RWPE2 (cell line): ENCODE results near the gene MANEAL.

ENCODE experiments used
- ATAC-seq: fragments of 200-7000 bp; cut with Tn5 transposase; 3 replicates; pipeline ENCODE4 v1.9.1; 2021; ENCODE audit warnings: low read depth
- DNase-seq: peaks from one replicate; pipeline ENCODE4 v3.0.0-alpha.2; 2020; ENCODE audit warnings: low spot score
- H3K27ac ChIP-seq: fragments of 450-650 bp; 2 replicates; pipeline ENCODE4 v1.5.1; 2017; ENCODE audit warnings: mild to moderate bottlenecking; ENCODE audit not compliant: poor library complexity, severe bottlenecking
- H3K27me3 ChIP-seq: fragments of 250-450 bp; sonication (Bioruptor Pico); 2 replicates; pipeline ENCODE4 v1.5.1; 2021; ENCODE audit warnings: mild to moderate bottlenecking, moderate library complexity; ENCODE audit not compliant: insufficient read depth, poor library complexity, severe bottlenecking
- H3K36me3 ChIP-seq: fragments of 250-450 bp; sonication (Bioruptor Pico); 2 replicates; pipeline ENCODE4 v1.5.1; 2020; ENCODE audit warnings: low read depth, mild to moderate bottlenecking, moderate library complexity
- H3K4me1 ChIP-seq: fragments of 250-450 bp; sonication (Bioruptor Pico); 2 replicates; pipeline ENCODE4 v1.5.1; 2021; ENCODE audit warnings: mild to moderate bottlenecking, moderate library complexity; ENCODE audit not compliant: insufficient read depth, poor library complexity, severe bottlenecking
- H3K4me3 ChIP-seq: fragments of 250-450 bp; sonication (Bioruptor Pico); 2 replicates; pipeline ENCODE4 v1.5.1; 2021; ENCODE audit warnings: mild to moderate bottlenecking, moderate library complexity; ENCODE audit not compliant: severe bottlenecking
- H3K9me3 ChIP-seq: fragments of 250-450 bp; sonication (Bioruptor Pico); 2 replicates; pipeline ENCODE4 v1.5.1; 2021; ENCODE audit warnings: mild to moderate bottlenecking, moderate library complexity; ENCODE audit not compliant: severe bottlenecking
- TF ChIP-seq, protein P1 (sequence below): fragments of 450-650 bp; IDR thresholded peaks from one replicate; pipeline ENCODE4 v1.5.1; 2017; ENCODE audit warnings: mild to moderate bottlenecking, moderate library complexity; ENCODE audit not compliant: poor library complexity, severe bottlenecking

MANEAL gene

DNA sequence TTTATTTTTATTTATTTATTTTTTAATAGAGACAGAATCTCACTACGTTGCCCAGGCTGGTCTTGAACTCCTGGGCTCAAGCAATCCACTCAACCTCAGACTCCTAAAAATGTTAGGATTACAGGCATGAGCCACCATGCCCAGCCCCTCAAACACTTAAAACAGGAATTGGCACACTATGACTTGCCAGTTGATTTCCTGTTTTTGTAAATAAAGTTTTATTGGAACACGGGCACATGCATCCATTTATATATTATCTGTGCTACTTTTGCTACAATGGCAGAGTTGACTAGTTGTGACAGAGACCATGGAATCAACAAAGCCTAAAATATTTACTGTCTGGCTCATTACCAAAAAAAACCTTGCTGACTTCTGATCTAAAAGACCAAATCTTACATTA lies 30.4 kb downstream of the MANEAL start:
- ATAC-seq (no peak), DNase-seq (no peak)
- H3K36me3 ChIP-seq = peaks cover 72% of the 10 kb centered on the region
- H3K4me1 ChIP-seq = peaks cover 5% of the 10 kb centered on the region
- TF ChIP-seq, protein P1, sequence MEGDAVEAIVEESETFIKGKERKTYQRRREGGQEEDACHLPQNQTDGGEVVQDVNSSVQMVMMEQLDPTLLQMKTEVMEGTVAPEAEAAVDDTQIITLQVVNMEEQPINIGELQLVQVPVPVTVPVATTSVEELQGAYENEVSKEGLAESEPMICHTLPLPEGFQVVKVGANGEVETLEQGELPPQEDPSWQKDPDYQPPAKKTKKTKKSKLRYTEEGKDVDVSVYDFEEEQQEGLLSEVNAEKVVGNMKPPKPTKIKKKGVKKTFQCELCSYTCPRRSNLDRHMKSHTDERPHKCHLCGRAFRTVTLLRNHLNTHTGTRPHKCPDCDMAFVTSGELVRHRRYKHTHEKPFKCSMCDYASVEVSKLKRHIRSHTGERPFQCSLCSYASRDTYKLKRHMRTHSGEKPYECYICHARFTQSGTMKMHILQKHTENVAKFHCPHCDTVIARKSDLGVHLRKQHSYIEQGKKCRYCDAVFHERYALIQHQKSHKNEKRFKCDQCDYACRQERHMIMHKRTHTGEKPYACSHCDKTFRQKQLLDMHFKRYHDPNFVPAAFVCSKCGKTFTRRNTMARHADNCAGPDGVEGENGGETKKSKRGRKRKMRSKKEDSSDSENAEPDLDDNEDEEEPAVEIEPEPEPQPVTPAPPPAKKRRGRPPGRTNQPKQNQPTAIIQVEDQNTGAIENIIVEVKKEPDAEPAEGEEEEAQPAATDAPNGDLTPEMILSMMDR = no peak
- H3K9me3 ChIP-seq = no peaks in the 10 kb centered on the region
- H3K27me3 ChIP-seq = no peaks in the 10 kb centered on the region
- H3K4me3 ChIP-seq = no peak overlapping the region
- H3K27ac ChIP-seq = no peak overlapping the region

DNA sequence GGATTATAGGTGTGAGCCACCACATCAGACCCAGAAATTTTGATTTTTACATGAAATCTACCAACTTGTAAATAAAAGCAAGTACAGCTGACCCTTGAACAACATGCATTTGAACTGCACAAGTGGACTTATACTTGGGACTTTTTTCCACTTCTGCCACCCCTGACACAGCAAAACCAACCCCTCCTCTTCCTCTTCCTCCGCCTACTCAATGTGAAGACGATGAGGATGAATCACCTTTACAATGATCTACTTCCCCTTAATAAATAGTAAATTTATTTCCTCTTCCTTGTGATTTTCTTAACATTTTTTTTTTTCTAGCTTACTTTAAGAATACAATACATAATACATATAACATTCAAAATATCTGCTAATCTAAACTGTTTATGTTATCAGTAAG lies 31.9 kb downstream of the MANEAL start:
- H3K36me3 ChIP-seq = peaks cover 75% of the 10 kb centered on the region
- no peak for DNase-seq
- H3K27me3 ChIP-seq = no peaks in the 10 kb centered on the region

DNA sequence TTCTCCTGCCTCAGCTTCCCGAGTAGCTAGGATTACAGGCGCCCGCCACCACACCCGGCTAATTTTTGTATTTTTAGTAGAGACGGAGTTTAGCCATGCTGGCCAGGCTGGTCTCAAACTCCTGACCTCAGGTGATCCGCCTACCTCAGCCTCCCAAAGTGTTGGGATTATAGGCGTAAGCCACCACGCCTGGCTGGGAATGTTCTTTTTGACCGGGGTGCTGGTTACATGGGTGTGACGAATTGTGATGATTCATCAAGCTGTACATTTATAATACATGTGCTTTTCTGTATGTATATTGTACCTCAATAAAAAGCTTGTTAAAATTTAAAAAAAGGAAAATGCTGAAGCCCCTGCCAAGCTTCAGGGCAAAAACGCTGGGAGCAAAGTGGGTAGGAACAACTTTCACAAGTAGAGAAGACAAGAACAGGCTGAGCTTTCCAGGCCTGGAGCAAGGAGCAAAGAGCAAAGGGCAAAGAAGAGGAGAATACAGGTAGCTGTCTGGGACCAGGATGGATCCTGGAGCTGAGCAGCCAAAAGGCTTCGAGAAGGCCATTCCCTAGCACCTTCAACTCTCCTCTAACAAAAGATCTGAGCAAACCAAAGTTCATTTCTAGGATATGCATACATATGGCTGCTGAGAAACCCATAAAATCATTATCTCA lies 34.9 kb downstream of the MANEAL start:
- no peaks in the 10 kb centered on the region for H3K9me3 ChIP-seq
- H3K27me3 ChIP-seq = no peaks in the 10 kb centered on the region
- H3K4me3 ChIP-seq = no peak overlapping the region
- H3K36me3 ChIP-seq = peaks cover 75% of the 10 kb centered on the region
- H3K4me1 ChIP-seq = peaks cover 5% of the 10 kb centered on the region
- H3K27ac ChIP-seq = no peak overlapping the region
- TF ChIP-seq, protein P1 = no peak
- DNase-seq = no peak
- 0 out of 3 replicates have a peak, but pooled peaks have one; percentile 27 for ATAC-seq

More for the DNA sequence above, 31.9 kb downstream of the MANEAL start:
- H3K4me1 ChIP-seq = peaks cover 5% of the 10 kb centered on the region
- H3K27ac ChIP-seq = no peak overlapping the region
- ATAC-seq = no peak
- H3K4me3 ChIP-seq = no peak overlapping the region
- TF ChIP-seq, protein P1 = no peak
- H3K9me3 ChIP-seq = no peaks in the 10 kb centered on the region

- no peak for DNase-seq
- Histone ChIP-seq H3K36me3 (peaks cover 82% of the 10 kb centered on the region), H3K27ac (no peak overlapping the region), H3K4me1 (peaks cover 5% of the 10 kb centered on the region), H3K9me3 (no peaks in the 10 kb centered on the region), H3K27me3 (no peaks in the 10 kb centered on the region), H3K4me3 (no peak overlapping the region)
- ATAC-seq = no peak
- TF ChIP-seq, protein P1 = no peak
Observed at GRCh38 chr1:37831109-37831508, 37.5 kb downstream of the MANEAL start.

- no peak for ATAC-seq
- no peaks in the 10 kb centered on the region for H3K9me3 ChIP-seq
- TF ChIP-seq, protein P1 = no peak
Observed at GRCh38 chr1:37831809-37832208, 38.2 kb downstream of the MANEAL start.

More at GRCh38 chr1:37831809-37832208, 38.2 kb downstream of the MANEAL start:
- H3K27ac ChIP-seq = no peak overlapping the region
- no peak for DNase-seq
- no peaks in the 10 kb centered on the region for H3K27me3 ChIP-seq
- peaks cover 5% of the 10 kb centered on the region for H3K4me1 ChIP-seq
- H3K36me3 ChIP-seq = peaks cover 87% of the 10 kb centered on the region
- no peak overlapping the region for H3K4me3 ChIP-seq
